Measurements from ENCODE around the gene DSE.

The DSE gene

GRCh38 chr6:116450185-116450710 lies 79.5 kb downstream of the DSE start:
- no peak overlapping the region for H3K4me3 ChIP-seq (ENCODE audit: low read length in 2 of 2)
- H3K36me3 ChIP-seq (ENCODE audit: control insufficient read depth in 2 of 2, insufficient read depth in 2 of 2, low read length in 2 of 2): no peaks in the 10 kb centered on the region
- H3K27me3 ChIP-seq (ENCODE audit: control insufficient read depth in 2 of 2, insufficient read depth in 2 of 2, low read length in 2 of 2): no peaks in the 10 kb centered on the region
- no peak overlapping the region for H3K9ac ChIP-seq (ENCODE audit: low read depth in 1 of 2, low read length in 2 of 2)
- peaks cover 0 to under 1% of the 10 kb centered on the region in 2 donors for H3K4me1 ChIP-seq (ENCODE audit: control insufficient read depth in 2 of 2, insufficient read depth in 2 of 2, low read length in 2 of 2)
- H3K27ac ChIP-seq (ENCODE audit: low read depth in 2 of 2, low read length in 2 of 2): no peak overlapping the region
- no peaks in the 10 kb centered on the region for H3K9me3 ChIP-seq (ENCODE audit: control insufficient read depth in 2 of 2, low read length in 2 of 2)

GRCh38 chr6:116450769-116451740 lies 80.3 kb downstream of the DSE start:
- H3K4me3 ChIP-seq (ENCODE audit: low read length in 2 of 2): no peak overlapping the region
- no peaks in the 10 kb centered on the region for H3K36me3 ChIP-seq (ENCODE audit: control insufficient read depth in 2 of 2, insufficient read depth in 2 of 2, low read length in 2 of 2)
- H3K9ac ChIP-seq (ENCODE audit: low read depth in 1 of 2, low read length in 2 of 2): no peak overlapping the region
- no peaks in the 10 kb centered on the region for H3K27me3 ChIP-seq (ENCODE audit: control insufficient read depth in 2 of 2, insufficient read depth in 2 of 2, low read length in 2 of 2)
- no peak overlapping the region for H3K27ac ChIP-seq (ENCODE audit: low read depth in 2 of 2, low read length in 2 of 2)
- no peaks in the 10 kb centered on the region for H3K9me3 ChIP-seq (ENCODE audit: control insufficient read depth in 2 of 2, low read length in 2 of 2)
- no peaks in the 10 kb centered on the region for H3K4me1 ChIP-seq (ENCODE audit: control insufficient read depth in 2 of 2, insufficient read depth in 2 of 2, low read length in 2 of 2)

GRCh38 chr6:116451916-116452315 lies 81.2 kb downstream of the DSE start:
- no peaks in the 10 kb centered on the region for H3K27me3 ChIP-seq (ENCODE audit: control insufficient read depth in 2 of 2, insufficient read depth in 2 of 2, low read length in 2 of 2)
- no peaks in the 10 kb centered on the region for H3K9me3 ChIP-seq (ENCODE audit: control insufficient read depth in 2 of 2, low read length in 2 of 2)
- H3K27ac ChIP-seq (ENCODE audit: low read depth in 2 of 2, low read length in 2 of 2): no peak overlapping the region

GRCh38 chr6:116452531-116452930 lies 81.8 kb downstream of the DSE start:
- H3K27me3 ChIP-seq (ENCODE audit: control insufficient read depth in 2 of 2, insufficient read depth in 2 of 2, low read length in 2 of 2): no peaks in the 10 kb centered on the region
- no peak overlapping the region for H3K4me3 ChIP-seq (ENCODE audit: low read length in 2 of 2)
- no peaks in the 10 kb centered on the region for H3K9me3 ChIP-seq (ENCODE audit: control insufficient read depth in 2 of 2, low read length in 2 of 2)
- no peaks in the 10 kb centered on the region for H3K4me1 ChIP-seq (ENCODE audit: control insufficient read depth in 2 of 2, insufficient read depth in 2 of 2, low read length in 2 of 2)
- no peaks in the 10 kb centered on the region for H3K36me3 ChIP-seq (ENCODE audit: control insufficient read depth in 2 of 2, insufficient read depth in 2 of 2, low read length in 2 of 2)
- H3K27ac ChIP-seq (ENCODE audit: low read depth in 2 of 2, low read length in 2 of 2): no peak overlapping the region
- no peak overlapping the region for H3K9ac ChIP-seq (ENCODE audit: low read depth in 1 of 2, low read length in 2 of 2)

More at GRCh38 chr6:116451916-116452315, 81.2 kb downstream of the DSE start:
- no peak overlapping the region for H3K9ac ChIP-seq (ENCODE audit: low read depth in 1 of 2, low read length in 2 of 2)
- H3K36me3 ChIP-seq (ENCODE audit: control insufficient read depth in 2 of 2, insufficient read depth in 2 of 2, low read length in 2 of 2): no peaks in the 10 kb centered on the region
- H3K4me1 ChIP-seq (ENCODE audit: control insufficient read depth in 2 of 2, insufficient read depth in 2 of 2, low read length in 2 of 2): no peaks in the 10 kb centered on the region
- no peak overlapping the region for H3K4me3 ChIP-seq (ENCODE audit: low read length in 2 of 2)

- Histone ChIP-seq H3K4me1 (ENCODE audit: control insufficient read depth in 2 of 2, insufficient read depth in 2 of 2, low read length in 2 of 2) (no peaks in the 10 kb centered on the region), H3K36me3 (ENCODE audit: control insufficient read depth in 2 of 2, insufficient read depth in 2 of 2, low read length in 2 of 2) (no peaks in the 10 kb centered on the region), H3K4me3 (ENCODE audit: low read length in 2 of 2) (no peak overlapping the region), H3K9me3 (ENCODE audit: control insufficient read depth in 2 of 2, low read length in 2 of 2) (no peaks in the 10 kb centered on the region), H3K27me3 (ENCODE audit: control insufficient read depth in 2 of 2, insufficient read depth in 2 of 2, low read length in 2 of 2) (no peaks in the 10 kb centered on the region), H3K9ac (ENCODE audit: low read depth in 1 of 2, low read length in 2 of 2) (no peak overlapping the region), H3K27ac (ENCODE audit: low read depth in 2 of 2, low read length in 2 of 2) (no peak overlapping the region)
These were observed 85.4 kb downstream of the DSE start for GRCh38 chr6:116456106-116456505.

GRCh38 chr6:116456927-116457326 lies 86.2 kb downstream of the DSE start:
- H3K4me3 ChIP-seq (ENCODE audit: low read length in 2 of 2): no peak overlapping the region
- no peaks in the 10 kb centered on the region for H3K36me3 ChIP-seq (ENCODE audit: control insufficient read depth in 2 of 2, insufficient read depth in 2 of 2, low read length in 2 of 2)
- H3K27me3 ChIP-seq (ENCODE audit: control insufficient read depth in 2 of 2, insufficient read depth in 2 of 2, low read length in 2 of 2): peaks cover 0 to 2% of the 10 kb centered on the region in 2 donors
- H3K4me1 ChIP-seq (ENCODE audit: control insufficient read depth in 2 of 2, insufficient read depth in 2 of 2, low read length in 2 of 2): no peaks in the 10 kb centered on the region
- H3K9ac ChIP-seq (ENCODE audit: low read depth in 1 of 2, low read length in 2 of 2): no peak overlapping the region
- no peak overlapping the region for H3K27ac ChIP-seq (ENCODE audit: low read depth in 2 of 2, low read length in 2 of 2)
- H3K9me3 ChIP-seq (ENCODE audit: control insufficient read depth in 2 of 2, low read length in 2 of 2): no peaks in the 10 kb centered on the region

GRCh38 chr6:116458264-116458663 lies 87.5 kb downstream of the DSE start:
- H3K9ac ChIP-seq (ENCODE audit: low read depth in 1 of 2, low read length in 2 of 2): no peak overlapping the region
- no peaks in the 10 kb centered on the region for H3K4me1 ChIP-seq (ENCODE audit: control insufficient read depth in 2 of 2, insufficient read depth in 2 of 2, low read length in 2 of 2)
- peaks cover 7% of the 10 kb centered on the region in 2 donors for H3K27me3 ChIP-seq (ENCODE audit: control insufficient read depth in 2 of 2, insufficient read depth in 2 of 2, low read length in 2 of 2)
- no peak overlapping the region for H3K27ac ChIP-seq (ENCODE audit: low read depth in 2 of 2, low read length in 2 of 2)
- H3K4me3 ChIP-seq (ENCODE audit: low read length in 2 of 2): no peak overlapping the region
- no peaks in the 10 kb centered on the region for H3K9me3 ChIP-seq (ENCODE audit: control insufficient read depth in 2 of 2, low read length in 2 of 2)
- H3K36me3 ChIP-seq (ENCODE audit: control insufficient read depth in 2 of 2, insufficient read depth in 2 of 2, low read length in 2 of 2): no peaks in the 10 kb centered on the region

GRCh38 chr6:116459927-116460326 lies 89.2 kb downstream of the DSE start:
- no peak overlapping the region for H3K9ac ChIP-seq (ENCODE audit: low read depth in 1 of 2, low read length in 2 of 2)
- no peaks in the 10 kb centered on the region for H3K9me3 ChIP-seq (ENCODE audit: control insufficient read depth in 2 of 2, low read length in 2 of 2)
- no peaks in the 10 kb centered on the region for H3K36me3 ChIP-seq (ENCODE audit: control insufficient read depth in 2 of 2, insufficient read depth in 2 of 2, low read length in 2 of 2)
- H3K27ac ChIP-seq (ENCODE audit: low read depth in 2 of 2, low read length in 2 of 2): no peak overlapping the region
- H3K4me3 ChIP-seq (ENCODE audit: low read length in 2 of 2): no peak overlapping the region
- no peaks in the 10 kb centered on the region for H3K4me1 ChIP-seq (ENCODE audit: control insufficient read depth in 2 of 2, insufficient read depth in 2 of 2, low read length in 2 of 2)
- peaks cover 8 to 13% of the 10 kb centered on the region in 2 donors for H3K27me3 ChIP-seq (ENCODE audit: control insufficient read depth in 2 of 2, insufficient read depth in 2 of 2, low read length in 2 of 2)

- Histone ChIP-seq H3K27ac (ENCODE audit: low read depth in 2 of 2, low read length in 2 of 2) (peak within 1 kb of the TSS; percentile 51 to 70), H3K9ac (ENCODE audit: low read depth in 1 of 2, low read length in 2 of 2) (peak within 1 kb of the TSS; percentile 53 to 56), H3K9me3 (ENCODE audit: control insufficient read depth in 2 of 2, low read length in 2 of 2) (no peaks in the 10 kb centered on the region), H3K4me3 (ENCODE audit: low read length in 2 of 2) (peak within 1 kb of the TSS; percentile 61 to 67), H3K4me1 (ENCODE audit: control insufficient read depth in 2 of 2, insufficient read depth in 2 of 2, low read length in 2 of 2) (no peaks in the 10 kb centered on the region), H3K27me3 (ENCODE audit: control insufficient read depth in 2 of 2, insufficient read depth in 2 of 2, low read length in 2 of 2) (peaks cover 8 to 13% of the 10 kb centered on the region in 2 donors), H3K36me3 (ENCODE audit: control insufficient read depth in 2 of 2, insufficient read depth in 2 of 2, low read length in 2 of 2) (no peaks in the 10 kb centered on the region)
These were observed 90.7 kb downstream of the DSE start, which contains the start of gene CALHM6 for GRCh38 chr6:116461331-116461931. CALHM6 (plus strand) TSS chr6:116461375; CDS start chr6:116461930, 555 bp downstream.
